Vagina (tissue), 2 donors: ENCODE data around the gene C10orf95.

Experiments
- POLR2A ChIP-seq, 2 donors: fragments of 450-650 bp; IDR thresholded peaks; one replicate each; pipeline ENCODE4 v1.6.1; 2017; ENCODE audit warnings: antibody characterized with exemption in 2 of 2, mild to moderate bottlenecking in 2 of 2, moderate library complexity in 2 of 2
- TF ChIP-seq, protein P1 (sequence below), 3 experiments: fragments of 450-650 bp in 2 of 3; fragments of 200-600 bp in 1 of 3; sonication (generic) in 1 of 3; IDR thresholded peaks; one replicate each; pipeline ENCODE4 v1.5.1; 2017 to 2019; ENCODE audit warnings: antibody characterized with exemption in 3 of 3, mild to moderate bottlenecking in 2 of 3, moderate library complexity in 2 of 3

DNA sequence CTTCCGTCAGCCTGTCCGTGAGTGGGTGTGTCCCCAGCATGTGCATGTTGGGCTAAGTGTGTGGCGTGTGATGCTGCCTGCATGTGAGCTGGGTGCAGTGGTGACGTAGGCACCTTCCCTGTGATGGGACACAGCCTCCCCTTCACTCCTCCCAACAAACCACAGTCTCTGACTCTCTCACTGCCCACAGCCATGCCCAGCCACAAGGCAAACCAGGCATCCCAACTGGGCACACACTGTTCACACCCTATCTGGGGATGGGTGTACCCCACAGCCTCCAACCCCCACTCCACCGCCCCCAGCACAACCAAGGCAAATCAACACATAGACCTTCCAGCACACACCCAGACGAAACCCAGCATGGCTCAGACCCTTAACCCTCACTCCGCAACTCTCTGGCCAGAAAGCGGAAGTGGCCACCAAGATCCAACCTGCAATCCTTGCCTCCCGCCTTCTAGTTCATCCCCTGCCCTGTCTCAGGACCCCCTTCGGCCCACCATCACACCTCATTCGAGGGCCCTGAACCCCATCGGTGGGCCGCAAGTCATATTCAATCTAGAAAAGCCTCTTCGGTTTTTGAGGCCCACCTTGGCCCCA lies 43.1 kb downstream of the C10orf95 start:
- TF ChIP-seq, protein P1, sequence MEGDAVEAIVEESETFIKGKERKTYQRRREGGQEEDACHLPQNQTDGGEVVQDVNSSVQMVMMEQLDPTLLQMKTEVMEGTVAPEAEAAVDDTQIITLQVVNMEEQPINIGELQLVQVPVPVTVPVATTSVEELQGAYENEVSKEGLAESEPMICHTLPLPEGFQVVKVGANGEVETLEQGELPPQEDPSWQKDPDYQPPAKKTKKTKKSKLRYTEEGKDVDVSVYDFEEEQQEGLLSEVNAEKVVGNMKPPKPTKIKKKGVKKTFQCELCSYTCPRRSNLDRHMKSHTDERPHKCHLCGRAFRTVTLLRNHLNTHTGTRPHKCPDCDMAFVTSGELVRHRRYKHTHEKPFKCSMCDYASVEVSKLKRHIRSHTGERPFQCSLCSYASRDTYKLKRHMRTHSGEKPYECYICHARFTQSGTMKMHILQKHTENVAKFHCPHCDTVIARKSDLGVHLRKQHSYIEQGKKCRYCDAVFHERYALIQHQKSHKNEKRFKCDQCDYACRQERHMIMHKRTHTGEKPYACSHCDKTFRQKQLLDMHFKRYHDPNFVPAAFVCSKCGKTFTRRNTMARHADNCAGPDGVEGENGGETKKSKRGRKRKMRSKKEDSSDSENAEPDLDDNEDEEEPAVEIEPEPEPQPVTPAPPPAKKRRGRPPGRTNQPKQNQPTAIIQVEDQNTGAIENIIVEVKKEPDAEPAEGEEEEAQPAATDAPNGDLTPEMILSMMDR (IDR thresholded peaks at IDR 0.05) = no peak
- TF ChIP-seq POLR2A (IDR thresholded peaks at IDR 0.05) = no peak
